ENCODE data around the gene NFS1. TPM values are rescaled to one million over a fixed set of nuclear protein-coding genes. Genes with fewer than 3 reads are reported as not detected.
"Not testable (repeated sequence)": the region's sequence is repeated elsewhere in the genome, so short reads cannot be mapped to it uniquely, and the experiment has no call there.

Gene NFS1
- total RNA-seq, 1 experiment from 2014 or later, result 24.7 TPM

GRCh38 chr20:35721219-35721618, 22.1 kb upstream of the NFS1 start:
- no peaks in the 10 kb centered on the region for H3K27me3 ChIP-seq (replicated peaks)
- no peaks in the 10 kb centered on the region for H3K9me3 ChIP-seq (replicated peaks)
- H3K27ac ChIP-seq, result no peak overlapping the region
- no peak for DNase-seq (ENCODE audit: low read depth in 1 of 2, low spot score in 2 of 2)
- peaks cover 100% of the 10 kb centered on the region for H3K36me3 ChIP-seq
- no peaks in the 10 kb centered on the region for H3K4me1 ChIP-seq (replicated peaks)
- no peak overlapping the region for H3K4me3 ChIP-seq

GRCh38 chr20:35720165-35721123, 21.3 kb upstream of the NFS1 start:
- no peak for DNase-seq (ENCODE audit: low read depth in 1 of 2, low spot score in 2 of 2)
- H3K27me3 ChIP-seq (replicated peaks), result no peaks in the 10 kb centered on the region
- no peaks in the 10 kb centered on the region for H3K4me1 ChIP-seq (replicated peaks)
- no peaks in the 10 kb centered on the region for H3K9me3 ChIP-seq (replicated peaks)
- H3K27ac ChIP-seq, result no peak overlapping the region
- no peak overlapping the region for H3K4me3 ChIP-seq
- peaks cover 100% of the 10 kb centered on the region for H3K36me3 ChIP-seq

GRCh38 chr20:35719717-35720116, 20.6 kb upstream of the NFS1 start:
- H3K27me3 ChIP-seq (replicated peaks), result no peaks in the 10 kb centered on the region
- H3K36me3 ChIP-seq, result peaks cover 100% of the 10 kb centered on the region

GRCh38 chr20:35718972-35719635, 20.0 kb upstream of the NFS1 start:
- Histone ChIP-seq H3K4me3 (no peak overlapping the region), H3K9me3 (replicated peaks) (no peaks in the 10 kb centered on the region), H3K4me1 (replicated peaks) (no peaks in the 10 kb centered on the region), H3K27me3 (replicated peaks) (no peaks in the 10 kb centered on the region), H3K36me3 (peaks cover 100% of the 10 kb centered on the region), H3K27ac (no peak overlapping the region)
- no peak for DNase-seq (ENCODE audit: low read depth in 1 of 2, low spot score in 2 of 2)

More at GRCh38 chr20:35719717-35720116, 20.6 kb upstream of the NFS1 start:
- H3K9me3 ChIP-seq (replicated peaks), result no peaks in the 10 kb centered on the region
- no peak overlapping the region for H3K27ac ChIP-seq
- DNase-seq (ENCODE audit: low read depth in 1 of 2, low spot score in 2 of 2), result no peak
- no peak overlapping the region for H3K4me3 ChIP-seq
- H3K4me1 ChIP-seq (replicated peaks), result no peaks in the 10 kb centered on the region

GRCh38 chr20:35718321-35718720, 19.2 kb upstream of the NFS1 start:
- DNase-seq (ENCODE audit: low read depth in 1 of 2, low spot score in 2 of 2); H3K27me3 ChIP-seq (replicated peaks); H3K4me3 ChIP-seq; H3K4me1 ChIP-seq (replicated peaks); H3K9me3 ChIP-seq (replicated peaks); H3K27ac ChIP-seq: not testable (repeated sequence)
- peaks cover 100% of the 10 kb centered on the region for H3K36me3 ChIP-seq

- Histone ChIP-seq H3K4me1 (replicated peaks) (no peaks in the 10 kb centered on the region), H3K9me3 (replicated peaks) (no peaks in the 10 kb centered on the region), H3K27me3 (replicated peaks) (no peaks in the 10 kb centered on the region), H3K36me3 (peaks cover 98% of the 10 kb centered on the region), H3K27ac (no peak overlapping the region), H3K4me3 (no peak overlapping the region)
- no peak for DNase-seq (ENCODE audit: low read depth in 1 of 2, low spot score in 2 of 2)
Measured at GRCh38 chr20:35716330-35716729, 17.2 kb upstream of the NFS1 start.

GRCh38 chr20:35715652-35716051, 16.5 kb upstream of the NFS1 start:
- Histone ChIP-seq H3K36me3 (peaks cover 98% of the 10 kb centered on the region), H3K9me3 (replicated peaks) (no peaks in the 10 kb centered on the region), H3K27me3 (replicated peaks) (no peaks in the 10 kb centered on the region), H3K4me1 (replicated peaks) (no peaks in the 10 kb centered on the region), H3K27ac (no peak overlapping the region), H3K4me3 (no peak overlapping the region)
- DNase-seq (ENCODE audit: low read depth in 1 of 2, low spot score in 2 of 2), result no peak

GRCh38 chr20:35714127-35714526, 15.0 kb upstream of the NFS1 start:
- H3K4me3 ChIP-seq, result no peak overlapping the region
- no peaks in the 10 kb centered on the region for H3K4me1 ChIP-seq (replicated peaks)
- H3K27ac ChIP-seq, result no peak overlapping the region
- no peaks in the 10 kb centered on the region for H3K27me3 ChIP-seq (replicated peaks)
- peaks cover 98% of the 10 kb centered on the region for H3K36me3 ChIP-seq
- DNase-seq (ENCODE audit: low read depth in 1 of 2, low spot score in 2 of 2), result no peak
- no peaks in the 10 kb centered on the region for H3K9me3 ChIP-seq (replicated peaks)

GRCh38 chr20:35713120-35713519, 14.0 kb upstream of the NFS1 start:
- H3K4me1 ChIP-seq (replicated peaks); H3K4me3 ChIP-seq; H3K27ac ChIP-seq; H3K27me3 ChIP-seq (replicated peaks); DNase-seq (ENCODE audit: low read depth in 1 of 2, low spot score in 2 of 2); H3K9me3 ChIP-seq (replicated peaks): not testable (repeated sequence)
- peaks cover 98% of the 10 kb centered on the region for H3K36me3 ChIP-seq

GRCh38 chr20:35711588-35712209, 12.5 kb upstream of the NFS1 start:
- Histone ChIP-seq H3K4me3 (no peak overlapping the region), H3K9me3 (replicated peaks) (no peaks in the 10 kb centered on the region), H3K4me1 (replicated peaks) (no peaks in the 10 kb centered on the region), H3K27me3 (replicated peaks) (no peaks in the 10 kb centered on the region), H3K36me3 (peaks cover 98% of the 10 kb centered on the region), H3K27ac (no peak overlapping the region)
- no peak for DNase-seq (ENCODE audit: low read depth in 1 of 2, low spot score in 2 of 2)

GRCh38 chr20:35710884-35711587, 11.9 kb upstream of the NFS1 start:
- H3K4me1 ChIP-seq (replicated peaks), result no peaks in the 10 kb centered on the region
- no peaks in the 10 kb centered on the region for H3K9me3 ChIP-seq (replicated peaks)
- H3K27me3 ChIP-seq (replicated peaks), result no peaks in the 10 kb centered on the region
- DNase-seq (ENCODE audit: low read depth in 1 of 2, low spot score in 2 of 2), result no peak
- H3K36me3 ChIP-seq, result peaks cover 98% of the 10 kb centered on the region
- no peak overlapping the region for H3K4me3 ChIP-seq
- H3K27ac ChIP-seq, result no peak overlapping the region

- no peak for DNase-seq (ENCODE audit: low read depth in 1 of 2, low spot score in 2 of 2)
- Histone ChIP-seq H3K9me3 (replicated peaks) (no peaks in the 10 kb centered on the region), H3K36me3 (peaks cover 98% of the 10 kb centered on the region), H3K4me3 (no peak overlapping the region), H3K27me3 (replicated peaks) (no peaks in the 10 kb centered on the region), H3K27ac (no peak overlapping the region), H3K4me1 (replicated peaks) (no peaks in the 10 kb centered on the region)
Measured at GRCh38 chr20:35710039-35710438, 10.9 kb upstream of the NFS1 start.

- Histone ChIP-seq H3K27ac (no peak overlapping the region), H3K9me3 (replicated peaks) (no peaks in the 10 kb centered on the region), H3K36me3 (peaks cover 98% of the 10 kb centered on the region), H3K4me3 (no peak overlapping the region), H3K4me1 (replicated peaks) (no peaks in the 10 kb centered on the region), H3K27me3 (replicated peaks) (no peaks in the 10 kb centered on the region)
- DNase-seq (ENCODE audit: low read depth in 1 of 2, low spot score in 2 of 2), result no peak
Measured at GRCh38 chr20:35709259-35709658, 10.1 kb upstream of the NFS1 start.
